ENCODE measurements around the gene TSACC. TPM values are rescaled to one million over a fixed set of nuclear protein-coding genes. Genes with fewer than 3 reads are reported as not detected.

TSACC gene
- total RNA-seq, 2 experiments from 2014 or later, result not detected

DNA sequence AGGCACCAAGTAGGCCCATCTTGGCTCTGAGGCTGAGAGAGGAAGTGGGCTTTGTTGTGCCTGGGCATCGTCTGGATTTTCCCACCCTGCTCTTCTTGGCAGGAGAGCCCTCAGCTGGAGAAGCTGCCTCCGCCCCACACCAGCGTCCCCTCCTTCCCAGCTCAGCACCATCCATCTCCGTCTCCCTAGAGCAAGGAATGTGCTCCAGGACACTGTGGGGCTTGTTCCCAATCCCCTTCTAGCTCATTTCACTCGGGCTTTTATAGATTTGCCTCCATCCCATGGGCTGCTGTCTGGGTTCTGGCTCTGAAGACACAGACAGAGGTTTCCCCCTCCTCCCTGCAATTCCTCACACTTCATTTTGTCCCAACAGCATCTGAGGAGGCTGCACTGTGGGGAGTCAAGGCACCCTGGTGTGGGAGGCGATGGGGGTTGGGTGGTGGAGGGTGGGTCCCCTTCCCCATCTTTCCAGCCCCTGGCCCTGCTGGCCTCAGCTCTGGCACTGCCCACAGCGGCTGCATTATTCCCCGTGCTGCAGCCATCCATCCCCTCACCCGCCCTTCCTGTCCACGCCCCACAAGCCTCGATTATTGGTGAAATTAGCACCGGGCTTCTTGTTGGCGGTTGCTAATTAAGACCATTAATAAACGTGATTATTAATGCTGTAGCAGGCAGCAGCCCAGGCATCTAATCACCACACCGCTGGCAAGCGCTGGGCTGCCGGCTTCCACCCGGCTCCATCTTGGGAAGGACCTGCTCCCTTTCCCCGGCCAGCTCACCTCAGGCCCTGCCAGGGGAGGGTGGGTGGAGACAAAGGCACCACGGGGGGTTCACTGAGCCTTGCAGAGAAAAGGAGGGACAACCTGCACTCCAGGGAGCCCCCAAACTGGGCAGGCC lies 52.4 kb downstream of the TSACC start:
- DNase-seq (no peak), ATAC-seq (ENCODE audit: poor library complexity) (no peak)
- peaks cover 0 to 4% of the 10 kb centered on the region in 2 experiments for H3K9me3 ChIP-seq (ENCODE audit: control insufficient read depth in 1 of 2, insufficient read depth in 1 of 2, low read length in 2 of 2)
- TF ChIP-seq CTCF (IDR thresholded peaks at IDR 0.05), result no peak
- Mint-ChIP-seq H3K27ac (no peak overlapping the region), H3K9me3 (no peaks in the 10 kb centered on the region), H3K27me3 (peaks cover 60% of the 10 kb centered on the region), H3K4me1 (ENCODE audit: low read depth) (peaks cover 9% of the 10 kb centered on the region), H3K36me3 (ENCODE audit: low read depth) (no peaks in the 10 kb centered on the region), H3K4me3 (no peak overlapping the region)
- H3K4me3 ChIP-seq (ENCODE audit: low read length), result no peak overlapping the region
- H3K4me1 ChIP-seq (ENCODE audit: insufficient read depth, low read length), result peaks cover 8% of the 10 kb centered on the region
- no peak overlapping the region for H3K27ac ChIP-seq (ENCODE audit: low read depth in 1 of 2, low read length in 2 of 2)
- ChIA-PET POLR2A (no interaction called here), CTCF (interaction anchor here (0.8 to 1.9 kb wide), 2 partner anchors 54 to 55 kb away, joined by 3 to 4 read pairs; no protein-coding TSS in a partner anchor)
- H3K27me3 ChIP-seq (ENCODE audit: control insufficient read depth in 1 of 2, insufficient read depth in 2 of 2, low read length in 2 of 2), result peaks cover 20 to 23% of the 10 kb centered on the region in 2 experiments
- no peaks in the 10 kb centered on the region for H3K36me3 ChIP-seq (ENCODE audit: insufficient read depth, low read length)
- intact Hi-C loops (cut with DNase I, micrococcal nuclease), result no loop called here

DNA sequence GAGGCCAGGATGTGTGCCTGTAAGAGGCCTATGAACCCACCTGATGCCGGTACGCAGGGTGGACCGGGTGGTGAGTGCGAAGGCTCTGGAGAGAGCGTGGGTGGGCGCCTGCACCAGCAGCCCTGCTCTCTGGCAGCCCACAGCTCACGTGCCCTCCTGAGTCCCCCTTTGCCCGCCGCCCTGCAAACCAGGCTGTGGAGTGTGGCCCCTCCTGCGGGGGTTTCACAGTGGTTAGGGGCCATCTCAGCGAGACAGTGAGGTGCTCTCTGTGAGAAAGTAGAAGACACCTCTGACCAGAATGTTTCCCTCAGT lies 53.0 kb downstream of the TSACC start:
- peaks cover 20 to 23% of the 10 kb centered on the region in 2 experiments for H3K27me3 ChIP-seq (ENCODE audit: control insufficient read depth in 1 of 2, insufficient read depth in 2 of 2, low read length in 2 of 2)
- no peaks in the 10 kb centered on the region for H3K36me3 ChIP-seq (ENCODE audit: insufficient read depth, low read length)
- intact Hi-C loops (cut with DNase I, micrococcal nuclease), result no loop called here
- POLR2A ChIA-PET, result no interaction called here
- peaks cover 0 to 4% of the 10 kb centered on the region in 2 experiments for H3K9me3 ChIP-seq (ENCODE audit: control insufficient read depth in 1 of 2, insufficient read depth in 1 of 2, low read length in 2 of 2)
- H3K9me3 Mint-ChIP-seq, result no peaks in the 10 kb centered on the region
- peaks cover 3% of the 10 kb centered on the region for H3K4me1 ChIP-seq (ENCODE audit: insufficient read depth, low read length)
- TF ChIP-seq CTCF (IDR thresholded peaks at IDR 0.05), result no peak
- peaks cover 57% of the 10 kb centered on the region for H3K27me3 Mint-ChIP-seq
- H3K4me3 Mint-ChIP-seq, result no peak overlapping the region
- H3K36me3 Mint-ChIP-seq (ENCODE audit: low read depth), result no peaks in the 10 kb centered on the region
- H3K27ac ChIP-seq (ENCODE audit: low read depth in 1 of 2, low read length in 2 of 2), result no peak overlapping the region
- no peak overlapping the region for H3K4me3 ChIP-seq (ENCODE audit: low read length)
- no peak for DNase-seq
- peaks cover 7% of the 10 kb centered on the region for H3K4me1 Mint-ChIP-seq (ENCODE audit: low read depth)
- no peak for ATAC-seq (ENCODE audit: poor library complexity)
- CTCF ChIA-PET, result no interaction called here
- no peak overlapping the region for H3K27ac Mint-ChIP-seq

- no peak overlapping the region for H3K4me3 Mint-ChIP-seq
- peaks cover 4% of the 10 kb centered on the region for H3K4me1 Mint-ChIP-seq (ENCODE audit: low read depth)
- H3K27me3 ChIP-seq (ENCODE audit: control insufficient read depth in 1 of 2, insufficient read depth in 2 of 2, low read length in 2 of 2), result peaks cover 20 to 23% of the 10 kb centered on the region in 2 experiments
- no peak for DNase-seq
- no peaks in the 10 kb centered on the region for H3K9me3 Mint-ChIP-seq
- no peaks in the 10 kb centered on the region for H3K36me3 ChIP-seq (ENCODE audit: insufficient read depth, low read length)
- no peaks in the 10 kb centered on the region for H3K36me3 Mint-ChIP-seq (ENCODE audit: low read depth)
- H3K27ac ChIP-seq (ENCODE audit: low read depth in 1 of 2, low read length in 2 of 2), result no peak overlapping the region
- intact Hi-C loops (cut with DNase I, micrococcal nuclease), result no loop called here
- TF ChIP-seq CTCF (IDR thresholded peaks at IDR 0.05), result no peak
- H3K4me1 ChIP-seq (ENCODE audit: insufficient read depth, low read length), result peaks cover 3% of the 10 kb centered on the region
- peaks cover 55% of the 10 kb centered on the region for H3K27me3 Mint-ChIP-seq
- ChIA-PET POLR2A (no interaction called here), CTCF (interaction anchor here (1.1 kb wide), 1 partner anchor 54 kb away, joined by 3 read pairs; no protein-coding TSS in a partner anchor)
- no peak overlapping the region for H3K27ac Mint-ChIP-seq
- peaks cover 0 to 4% of the 10 kb centered on the region in 2 experiments for H3K9me3 ChIP-seq (ENCODE audit: control insufficient read depth in 1 of 2, insufficient read depth in 1 of 2, low read length in 2 of 2)
- ATAC-seq (ENCODE audit: poor library complexity), result no peak
- H3K4me3 ChIP-seq (ENCODE audit: low read length), result no peak overlapping the region
These were observed 53.4 kb downstream of the TSACC start for GRCh38 chr1:156391701-156392100.
